Endothelial cell of umbilical vein (primary cell): ENCODE data around the gene SHISA9. TPM values are rescaled to one million over a fixed set of nuclear protein-coding genes. Genes with fewer than 3 reads are reported as not detected.

Experiments used
- BruUV-seq: library from RNA; stranded (reverse); fragments of 400-500 nt; replicated peaks from 2 replicates; lab custom pipeline; 2021; lab: Mats Ljungman, UMichigan
- CTCF ChIA-PET: fragments of 300-600, 350-600 bp; sonication (Branson Sonifier 250); formaldehyde crosslinking; loops from one replicate; lab custom pipeline; 2021; ENCODE audit warnings: antibody characterized with exemption, inconsistent platforms; lab: Charles Lee
- POLR2A ChIA-PET: fragments of 300-600, 350-600 bp; sonication (Branson Sonifier 250); formaldehyde crosslinking; loops from one replicate; lab custom pipeline; 2021; ENCODE audit warnings: antibody characterized with exemption, inconsistent platforms; lab: Charles Lee
- DNase-seq: peaks from one replicate; pipeline ENCODE4 v3.0.0-alpha.2; 2011; ENCODE audit warnings: low read depth, low spot score
- FAIRE-seq: peaks from 2 replicates; lab custom pipeline; 2011; peaks lifted over from hg19 to GRCh38; lab: Jason Lieb, UNC
- H2AFZ ChIP-seq: 2 replicates; pipeline ENCODE4 v1.6.0; 2012; ENCODE audit warnings: low read depth, low read length, control low read depth, inconsistent platforms
- H3K27ac ChIP-seq: 2 replicates; pipeline ENCODE4 v1.5.1; 2011; ENCODE audit warnings: low read depth, mild to moderate bottlenecking, control low read depth, low read length, moderate library complexity; ENCODE audit not compliant: insufficient read depth
- H3K27me3 ChIP-seq, 2 experiments: 2 replicates each; pipeline versions ENCODE4 v1.6.0 to v1.6.1; 2011; ENCODE audit warnings: low read length in 2 of 2, mixed read lengths in 1 of 2; ENCODE audit not compliant: control insufficient read depth in 2 of 2, insufficient read depth in 2 of 2
- H3K36me3 ChIP-seq, 2 experiments: 2 replicates in 1 of 2; 3 replicates in 1 of 2; pipeline ENCODE4 v1.5.1; 2011; ENCODE audit warnings: low read length in 2 of 2, mild to moderate bottlenecking in 1 of 2, moderate library complexity in 1 of 2; ENCODE audit not compliant: control insufficient read depth in 2 of 2, insufficient read depth in 2 of 2; ENCODE audit errors: extremely low read depth in 1 of 2
- H3K4me1 ChIP-seq: 3 replicates; pipeline ENCODE4 v1.5.1; 2011; ENCODE audit warnings: mild to moderate bottlenecking, low read length; ENCODE audit not compliant: control insufficient read depth, insufficient read depth; ENCODE audit errors: extremely low read depth
- H3K4me2 ChIP-seq: 2 replicates; pipeline ENCODE4 v1.6.1; 2011; ENCODE audit warnings: low read length, control low read depth, mixed read lengths; ENCODE audit not compliant: insufficient read depth
- H3K4me3 ChIP-seq, 3 experiments: fragments of 200-600 bp in 1 of 3; sonication (generic), shearing (Covaris generic) in 1 of 3; replicated peaks in 1 of 3; 2 replicates each; pipeline ENCODE4 v1.5.1; 2011 to 2016; ENCODE audit warnings: control low read depth in 3 of 3, low read length in 3 of 3, mild to moderate bottlenecking in 2 of 3, inconsistent platforms in 1 of 3, low read depth in 1 of 3, moderate library complexity in 1 of 3; ENCODE audit not compliant: insufficient read depth in 1 of 3
- H3K79me2 ChIP-seq: 2 replicates; pipeline ENCODE4 v1.6.0; 2012; ENCODE audit warnings: low read length, inconsistent platforms; ENCODE audit not compliant: control insufficient read depth, insufficient read depth
- H3K9ac ChIP-seq: replicated peaks from 2 replicates; pipeline ENCODE3; 2011; ENCODE audit warnings: low read length, control low read depth; ENCODE audit not compliant: insufficient read depth; ENCODE audit errors: extremely low read depth
- H3K9me1 ChIP-seq: replicated peaks from 3 replicates; pipeline ENCODE4 v1.6.0; 2011; ENCODE audit warnings: mild to moderate bottlenecking, low read length; ENCODE audit not compliant: control insufficient read depth, insufficient read depth; ENCODE audit errors: extremely low read depth
- H3K9me3 ChIP-seq: replicated peaks from 2 replicates; pipeline ENCODE4 v1.5.1; 2012; ENCODE audit warnings: low read length, inconsistent platforms; ENCODE audit not compliant: control insufficient read depth, insufficient read depth
- H4K20me1 ChIP-seq: replicated peaks from 2 replicates; pipeline ENCODE3; 2011; ENCODE audit warnings: mild to moderate bottlenecking, low read length; ENCODE audit not compliant: control insufficient read depth, insufficient read depth; ENCODE audit errors: extremely low read depth
- CTCF ChIP-seq, 2 donors: IDR thresholded peaks; 1 replicate in 1 of 2; 2 replicates in 1 of 2; pipeline ENCODE4 v1.5.1; 2011; ENCODE audit warnings: low read length in 2 of 2, mild to moderate bottlenecking in 2 of 2, moderate library complexity in 2 of 2, control low read depth in 1 of 2, inconsistent platforms in 1 of 2, low read depth in 1 of 2; ENCODE audit not compliant: insufficient read depth in 1 of 2; ENCODE audit errors: extremely low read depth in 1 of 2
- EZH2 ChIP-seq: IDR thresholded peaks from 2 replicates; pipeline ENCODE4 v1.6.1; 2012; ENCODE audit warnings: borderline replicate concordance, low read depth, mild to moderate bottlenecking, moderate library complexity, low read length, inconsistent platforms; ENCODE audit not compliant: severe bottlenecking
- FOS ChIP-seq: IDR thresholded peaks from 2 replicates; pipeline ENCODE4 v1.6.1; 2011; ENCODE audit warnings: mild to moderate bottlenecking, low read length, moderate library complexity, borderline replicate concordance; ENCODE audit not compliant: insufficient read depth
- GATA2 ChIP-seq: IDR thresholded peaks from 2 replicates; pipeline ENCODE4 v1.7.0; 2011; ENCODE audit warnings: low read depth, mild to moderate bottlenecking, moderate library complexity, mixed read lengths, low read length; ENCODE audit not compliant: insufficient read length, insufficient read depth
- JUN ChIP-seq: IDR thresholded peaks from 2 replicates; pipeline ENCODE4 v1.6.1; 2011; ENCODE audit warnings: borderline replicate concordance, low read depth; ENCODE audit not compliant: insufficient read length, insufficient read depth
- MYC ChIP-seq: IDR thresholded peaks from one replicate; pipeline ENCODE4 v1.6.1; 2011; ENCODE audit warnings: mild to moderate bottlenecking, low read depth, low read length
- POLR2A ChIP-seq: IDR thresholded peaks from 2 replicates; pipeline ENCODE4 v1.6.1; 2012; ENCODE audit warnings: low read depth, mild to moderate bottlenecking, control low read depth, low read length
- POLR2AphosphoS5 ChIP-seq: IDR thresholded peaks from 2 replicates; pipeline ENCODE4 v1.6.1; 2012; ENCODE audit warnings: low read depth, mild to moderate bottlenecking, control low read depth, low read length, moderate library complexity; ENCODE audit not compliant: insufficient read depth
- dilution Hi-C: fragments of 300-500 bp; cut with MboI; formaldehyde crosslinking; loops from one replicate; pipeline ENCODE4 v1.15.0; 2019; ENCODE audit warnings: low sequenced_read_pairs; ENCODE audit not compliant: extremely low pct_ligation_motif_present
- intact Hi-C: fragments of 100-400 bp; cut with micrococcal nuclease; formaldehyde crosslinking; loops from one replicate; pipeline ENCODE4 v1.10.0; 2022
- polyA plus RNA-seq, 4 experiments: library from polyadenylated mRNA; depleted of rRNA in 3 of 4; stranded (reverse) in 3 of 4; unstranded in 1 of 4; fragments of >200 nt; gene quantifications; 2 replicates each; pipeline versions ENCODE4 v1.2.1 to v1.2.3, GENCODE V29; 2011 to 2012; ENCODE audit warnings: missing spikeins in 1 of 4
- total RNA-seq: library from RNA; stranded (reverse); gene quantifications from 2 replicates; pipeline ENCODE4 v1.2.3, GENCODE V29; 2021

Gene SHISA9
- total and polyA plus RNA-seq, 2 donors (not counting 3 experiments of a cell fraction or from before 2014, with no cell fraction given) = not detected

DNA sequence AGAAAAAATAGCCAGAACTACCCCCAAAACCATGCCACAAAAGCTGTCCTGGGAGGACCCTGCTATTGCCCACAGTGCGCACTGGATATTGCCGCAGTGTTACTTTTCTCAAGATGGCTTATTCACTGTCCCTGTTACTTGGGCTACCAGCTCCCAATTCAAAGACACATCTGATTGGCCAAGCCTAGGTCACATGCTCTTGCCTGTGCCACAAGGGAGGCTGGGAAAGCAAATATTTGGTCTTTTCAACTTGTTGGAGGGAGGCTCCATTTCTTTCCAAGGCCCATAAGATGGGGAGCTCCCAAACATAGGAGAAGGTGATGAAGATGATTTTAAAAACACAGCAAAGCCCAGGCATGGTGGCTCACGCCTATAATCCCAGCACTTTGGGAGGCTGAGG lies 257.0 kb downstream of the SHISA9 start:
- no peaks in the 10 kb centered on the region for H3K79me2 ChIP-seq
- H2AFZ ChIP-seq = no peak overlapping the region
- H4K20me1 ChIP-seq = no peaks in the 10 kb centered on the region
- ChIA-PET POLR2A (no interaction called here), CTCF (no interaction called here)
- dilution Hi-C loops (no loop called here), intact Hi-C loops (no loop called here)
- DNase-seq (no peak), FAIRE-seq (no peak)
- H3K4me3 ChIP-seq = no peak overlapping the region
- H3K36me3 ChIP-seq = no peaks in the 10 kb centered on the region
- no peaks in the 10 kb centered on the region for H3K27me3 ChIP-seq
- no peak overlapping the region for H3K4me2 ChIP-seq
- no peaks in the 10 kb centered on the region for H3K9me1 ChIP-seq
- peaks cover 8% of the 10 kb centered on the region for H3K9me3 ChIP-seq
- TF ChIP-seq EZH2 (no peak), POLR2A (no peak), POLR2AphosphoS5 (no peak), FOS (no peak), CTCF (IDR thresholded peaks at IDR 0.05; ENCODE audit: extremely low read depth in 1 of 2, insufficient read depth in 1 of 2, low read depth in 1 of 2, low read length in 2 of 2) (no peak), JUN (no peak), MYC (no peak), GATA2 (no peak)
- no peaks in the 10 kb centered on the region for H3K4me1 ChIP-seq
- H3K27ac ChIP-seq = no peak overlapping the region
- H3K9ac ChIP-seq = no peak overlapping the region
- no TSS peak for BruUV-seq
